Upper lobe of right lung (tissue), 1 donor: ENCODE results near the gene STX4. TPM values are rescaled to one million over a fixed set of nuclear protein-coding genes. Genes with fewer than 3 reads are reported as not detected.
A peak's percentile ranks its signal among the peaks of the same experiment; 100 is the strongest.

ENCODE experiments used
- ATAC-seq: fragments of 200-7000 bp; cut with Tn5 transposase; one replicate; pipeline ENCODE4 v1.9.1; 2020; ENCODE audit warnings: mild to moderate bottlenecking, moderate library complexity
- DNase-seq: peaks from one replicate; pipeline ENCODE4 v3.0.0-alpha.2; 2020
- H3K27ac ChIP-seq: fragments of 200-600 bp; one replicate; pipeline ENCODE4 v1.8.0; 2022
- H3K27me3 ChIP-seq: fragments of 200-600 bp; one replicate; pipeline ENCODE4 v1.8.0; 2022; ENCODE audit warnings: mild to moderate bottlenecking
- H3K36me3 ChIP-seq: fragments of 200-600 bp; one replicate; pipeline ENCODE4 v1.8.0; 2022
- H3K4me1 ChIP-seq: fragments of 200-600 bp; one replicate; pipeline ENCODE4 v1.8.0; 2022
- H3K4me3 ChIP-seq: fragments of 200-600 bp; one replicate; pipeline ENCODE4 v1.8.0; 2022; ENCODE audit warnings: mild to moderate bottlenecking
- H3K9me3 ChIP-seq: fragments of 200-600 bp; one replicate; pipeline ENCODE4 v1.8.0; 2022
- intact Hi-C: fragments of 100-400 bp; cut with DNase I; formaldehyde crosslinking; loops from one replicate; pipeline ENCODE4 v1.11.0; 2022
- total RNA-seq: library from RNA; stranded (reverse); fragmentation: NEBNext Ultra II Directional; extraction: Animal tissue kit (Norgen Biotek cat#: 25700); gene quantifications from one replicate; pipeline ENCODE4 v1.2.1, GENCODE V29; 2021
- TF ChIP-seq, protein P1 (sequence below): fragments of 200-600 bp; IDR thresholded peaks from one replicate; pipeline ENCODE4 v1.8.0; 2022; ENCODE audit warnings: antibody characterized with exemption
- donor health status: DM: no; HTN: yes; CAD: no; lungs with severe emphysema.

The STX4 gene
- total RNA-seq, 1 donor from 2014 or later: 91.7 TPM

DNA sequence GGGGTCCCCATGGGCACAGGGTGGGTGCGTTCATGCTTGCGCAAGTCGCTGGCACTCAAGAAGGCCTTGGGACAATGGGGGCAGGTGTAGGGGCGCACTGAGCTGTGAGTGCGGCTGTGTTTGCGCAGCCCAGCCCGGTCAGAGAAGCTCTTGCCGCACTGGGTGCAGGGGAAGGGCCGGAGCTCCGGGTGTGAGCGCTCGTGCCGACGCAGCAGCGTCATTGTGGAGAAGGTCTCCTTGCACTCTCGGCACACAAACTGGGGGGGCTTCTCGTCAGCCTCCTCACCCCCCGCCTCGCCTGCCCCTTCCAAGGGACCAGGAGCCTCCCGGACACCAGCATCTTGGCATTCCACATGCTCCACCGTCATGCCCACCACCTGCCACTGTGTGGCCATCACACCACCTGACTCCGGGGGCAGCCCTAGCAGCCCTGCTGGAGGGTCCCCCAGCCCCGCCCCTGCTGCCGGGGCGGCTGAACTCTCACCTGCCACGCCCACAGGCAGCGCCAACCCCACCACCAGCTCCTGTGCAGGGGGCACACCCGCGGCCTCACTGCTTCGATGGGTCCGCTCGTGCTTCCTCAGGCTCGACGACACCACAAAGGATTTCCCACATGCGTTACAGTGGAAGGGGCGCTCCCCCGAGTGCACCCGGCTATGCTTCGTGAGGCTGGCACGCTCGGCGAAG, 27.9 kb downstream of the STX4 start:
- H3K4me3 ChIP-seq: no peak overlapping the region
- no peak overlapping the region for H3K27ac ChIP-seq
- peaks cover 13% of the 10 kb centered on the region for H3K4me1 ChIP-seq
- peaks cover 21% of the 10 kb centered on the region for H3K36me3 ChIP-seq
- intact Hi-C loops: no loop called here
- DNase-seq: no peak
- H3K9me3 ChIP-seq: no peaks in the 10 kb centered on the region
- no peaks in the 10 kb centered on the region for H3K27me3 ChIP-seq
- no peak for ATAC-seq
- TF ChIP-seq, protein P1, sequence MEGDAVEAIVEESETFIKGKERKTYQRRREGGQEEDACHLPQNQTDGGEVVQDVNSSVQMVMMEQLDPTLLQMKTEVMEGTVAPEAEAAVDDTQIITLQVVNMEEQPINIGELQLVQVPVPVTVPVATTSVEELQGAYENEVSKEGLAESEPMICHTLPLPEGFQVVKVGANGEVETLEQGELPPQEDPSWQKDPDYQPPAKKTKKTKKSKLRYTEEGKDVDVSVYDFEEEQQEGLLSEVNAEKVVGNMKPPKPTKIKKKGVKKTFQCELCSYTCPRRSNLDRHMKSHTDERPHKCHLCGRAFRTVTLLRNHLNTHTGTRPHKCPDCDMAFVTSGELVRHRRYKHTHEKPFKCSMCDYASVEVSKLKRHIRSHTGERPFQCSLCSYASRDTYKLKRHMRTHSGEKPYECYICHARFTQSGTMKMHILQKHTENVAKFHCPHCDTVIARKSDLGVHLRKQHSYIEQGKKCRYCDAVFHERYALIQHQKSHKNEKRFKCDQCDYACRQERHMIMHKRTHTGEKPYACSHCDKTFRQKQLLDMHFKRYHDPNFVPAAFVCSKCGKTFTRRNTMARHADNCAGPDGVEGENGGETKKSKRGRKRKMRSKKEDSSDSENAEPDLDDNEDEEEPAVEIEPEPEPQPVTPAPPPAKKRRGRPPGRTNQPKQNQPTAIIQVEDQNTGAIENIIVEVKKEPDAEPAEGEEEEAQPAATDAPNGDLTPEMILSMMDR: no peak

DNA sequence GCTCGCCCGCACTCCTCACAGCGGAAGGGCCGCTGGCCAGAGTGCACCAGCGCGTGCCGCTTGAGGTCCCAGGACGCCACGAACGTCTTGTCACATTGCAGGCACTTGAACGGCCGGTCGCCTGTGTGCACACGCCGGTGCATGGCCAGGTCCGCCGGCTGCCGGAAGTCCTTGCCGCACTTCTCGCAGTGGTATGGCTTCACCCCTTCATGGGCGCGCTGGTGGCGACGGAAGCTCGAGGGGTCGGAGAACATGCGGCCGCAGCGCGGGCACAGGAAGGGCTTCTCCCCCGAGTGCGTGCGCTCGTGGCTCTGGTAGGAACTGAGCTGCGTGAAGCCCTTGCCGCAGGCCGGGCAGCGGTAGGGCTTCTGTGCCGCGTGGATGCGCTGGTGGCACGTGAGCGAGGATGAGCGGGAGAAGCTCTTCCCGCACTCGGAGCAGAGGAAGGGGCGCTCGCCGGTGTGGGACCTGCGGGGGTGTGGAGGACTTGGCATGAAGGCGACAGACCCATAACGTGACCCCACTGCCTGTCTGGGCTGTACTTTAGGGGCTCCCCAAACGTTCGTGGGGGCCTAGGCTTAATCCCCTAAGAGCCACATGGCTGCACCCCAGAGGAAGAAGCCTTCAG, 28.6 kb downstream of the STX4 start:
- intact Hi-C loops: no loop called here
- Histone ChIP-seq H3K9me3 (no peaks in the 10 kb centered on the region), H3K4me3 (no peak overlapping the region), H3K27ac (no peak overlapping the region), H3K27me3 (no peaks in the 10 kb centered on the region), H3K36me3 (peaks cover 21% of the 10 kb centered on the region), H3K4me1 (peaks cover 13% of the 10 kb centered on the region)
- no peak for ATAC-seq
- DNase-seq: no peak
- TF ChIP-seq, protein P1: no peak

DNA sequence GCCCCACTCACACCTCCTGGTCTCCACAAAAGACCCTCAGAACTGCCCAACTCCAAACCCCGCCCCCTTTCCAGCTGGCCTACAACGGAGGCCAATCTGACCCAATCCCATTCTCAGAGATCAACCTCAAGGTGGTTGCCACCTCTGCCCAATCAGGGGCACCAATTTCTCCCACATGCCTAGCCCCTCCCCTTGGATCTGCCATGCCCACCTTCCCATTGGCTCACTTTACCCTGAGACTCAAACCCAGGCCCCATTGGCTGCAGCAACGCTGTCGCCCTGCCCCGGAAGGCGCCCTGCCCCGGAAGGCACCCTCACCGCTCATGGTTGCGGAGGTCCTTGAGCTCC, 30.1 kb downstream of the STX4 start:
- Histone ChIP-seq H3K4me3 (no peak overlapping the region), H3K36me3 (peaks cover 16% of the 10 kb centered on the region), H3K9me3 (no peaks in the 10 kb centered on the region), H3K4me1 (peaks cover 13% of the 10 kb centered on the region), H3K27me3 (no peaks in the 10 kb centered on the region), H3K27ac (no peak overlapping the region)
- ATAC-seq (no peak), DNase-seq (no peak)
- intact Hi-C loops: no loop called here
- TF ChIP-seq, protein P1: no peak

GRCh38 chr16:31063843-31064611, 30.7 kb downstream of the STX4 start:
- Histone ChIP-seq H3K4me3 (peak overlapping the region; percentile 5), H3K27me3 (no peaks in the 10 kb centered on the region), H3K27ac (peak overlapping the region; percentile 73), H3K4me1 (peaks cover 13% of the 10 kb centered on the region), H3K36me3 (peaks cover 15% of the 10 kb centered on the region), H3K9me3 (no peaks in the 10 kb centered on the region)
- intact Hi-C loops: no loop called here
- TF ChIP-seq, protein P1: no peak
- DNase-seq: no peak
- peak; percentile 24 for ATAC-seq

DNA sequence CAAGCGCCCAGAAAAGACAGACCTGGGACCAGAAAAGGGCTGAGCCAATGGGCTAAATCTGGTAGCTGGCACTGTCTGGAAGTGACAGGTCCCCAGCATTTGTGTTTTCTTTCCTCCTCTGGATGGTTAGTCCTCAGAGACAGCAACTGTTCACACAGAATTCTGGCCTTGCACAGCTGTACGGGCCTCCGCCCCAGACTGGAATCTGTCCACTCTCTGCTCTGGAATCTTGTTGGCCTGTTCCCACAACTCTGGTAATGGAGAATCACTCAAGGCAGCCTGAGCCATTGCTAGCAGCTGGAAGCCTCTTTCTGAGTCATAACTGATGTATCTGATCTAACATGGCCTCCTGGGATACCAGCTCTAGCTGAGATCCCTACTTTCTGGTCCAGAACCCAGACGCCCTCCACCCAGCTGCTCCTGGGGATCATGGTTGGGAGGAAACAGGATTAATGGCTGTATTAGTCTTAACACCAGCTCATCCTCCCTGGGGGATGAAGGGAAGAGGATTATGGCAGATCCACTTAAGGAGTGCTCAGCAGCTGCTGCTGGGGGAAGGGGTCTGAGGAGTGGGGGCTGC, 31.6 kb downstream of the STX4 start:
- peaks cover 13% of the 10 kb centered on the region for H3K4me1 ChIP-seq
- H3K4me3 ChIP-seq: no peak overlapping the region
- TF ChIP-seq, protein P1: no peak
- ATAC-seq (peak; percentile 72), DNase-seq (no peak)
- H3K36me3 ChIP-seq: peaks cover 15% of the 10 kb centered on the region
- H3K9me3 ChIP-seq: no peaks in the 10 kb centered on the region
- peak overlapping the region; percentile 73 for H3K27ac ChIP-seq
- intact Hi-C loops: no loop called here
- no peaks in the 10 kb centered on the region for H3K27me3 ChIP-seq
